ENCODE data around the gene GOLGA8S. TPM values are rescaled to one million over a fixed set of nuclear protein-coding genes. Genes with fewer than 3 reads are reported as not detected.
"Not testable (repeated sequence)": the region's sequence is repeated elsewhere in the genome, so short reads cannot be mapped to it uniquely, and the experiment has no call there.

Gene GOLGA8S
- total RNA-seq, 1 donor from 2014 or later = 0.30 TPM

GRCh38 chr15:23387621-23388190 lies 33.2 kb downstream of the GOLGA8S start:
- intact Hi-C loops (cut with DNase I) = no loop called here
- ATAC-seq (no peak), DNase-seq (ENCODE audit: missing footprints) (no peak)

- intact Hi-C loops (cut with DNase I) = no loop called here
- DNase-seq (ENCODE audit: missing footprints) (no peak), ATAC-seq (no peak)
These were observed 40.6 kb downstream of the GOLGA8S start for GRCh38 chr15:23395030-23395692.

GRCh38 chr15:23395832-23396231 lies 41.3 kb downstream of the GOLGA8S start:
- no peak for ATAC-seq
- no peak for DNase-seq (ENCODE audit: missing footprints)

GRCh38 chr15:23397779-23398178 lies 43.2 kb downstream of the GOLGA8S start:
- intact Hi-C loops (cut with DNase I) = no loop called here
- ATAC-seq (peak; percentile 38), DNase-seq (ENCODE audit: missing footprints) (no peak)

More at GRCh38 chr15:23395832-23396231, 41.3 kb downstream of the GOLGA8S start:
- intact Hi-C loops (cut with DNase I) = no loop called here

- intact Hi-C loops (cut with DNase I); ATAC-seq; DNase-seq (ENCODE audit: missing footprints): not testable (repeated sequence)
These were observed 43.8 kb downstream of the GOLGA8S start for GRCh38 chr15:23398357-23398756.

- DNase-seq (ENCODE audit: missing footprints); ATAC-seq; intact Hi-C loops (cut with DNase I): not testable (repeated sequence)
These were observed 44.7 kb downstream of the GOLGA8S start for GRCh38 chr15:23399207-23399606.

- DNase-seq (ENCODE audit: missing footprints) (no peak), ATAC-seq (no peak)
- intact Hi-C loops (cut with DNase I) = no loop called here
These were observed 47.1 kb downstream of the GOLGA8S start for GRCh38 chr15:23401627-23402026.

GRCh38 chr15:23402140-23402539 lies 47.6 kb downstream of the GOLGA8S start:
- ATAC-seq (no peak), DNase-seq (ENCODE audit: missing footprints) (no peak)
- intact Hi-C loops (cut with DNase I) = no loop called here

- intact Hi-C loops (cut with DNase I) = no loop called here
- no peak for DNase-seq (ENCODE audit: missing footprints)
- ATAC-seq = no peak
These were observed 48.0 kb downstream of the GOLGA8S start for GRCh38 chr15:23402544-23402943.

- intact Hi-C loops (cut with DNase I) = no loop called here
- ATAC-seq (peak; percentile 91), DNase-seq (ENCODE audit: missing footprints) (no peak)
These were observed 49.0 kb downstream of the GOLGA8S start for GRCh38 chr15:23403550-23403949.

GRCh38 chr15:23411841-23412240 lies 57.3 kb downstream of the GOLGA8S start:
- ATAC-seq = no peak
- intact Hi-C loops (cut with DNase I) = loop anchor here (10.0 kb wide), 1 partner anchor 73 kb away; no protein-coding TSS in a partner anchor
- DNase-seq (ENCODE audit: missing footprints) = no peak

- not testable (repeated sequence) for DNase-seq (ENCODE audit: missing footprints); ATAC-seq
- intact Hi-C loops (cut with DNase I) = loop anchor here (10.0 kb wide), 1 partner anchor 72 kb away; no protein-coding TSS in a partner anchor
These were observed 58.5 kb downstream of the GOLGA8S start for GRCh38 chr15:23412881-23413600.

Other genes with a start within 250 kb of the GOLGA8S start
- gene GOLGA6L1, start 217.9 kb upstream of the GOLGA8S start, total RNA-seq = not detected
- gene GOLGA6L26, start 20.6 kb upstream of the GOLGA8S start, total RNA-seq = not detected
- not detected for gene GOLGA6L2, start 92.5 kb downstream of the GOLGA8S start, total RNA-seq
- 0.97 TPM for gene MKRN3, start 210.9 kb downstream of the GOLGA8S start, total RNA-seq

All from Right ventricle myocardium inferior (tissue), 1 donor.